Body of pancreas (tissue), 4 donors: ENCODE results near the gene GPRC5C. TPM values are rescaled to one million over a fixed set of nuclear protein-coding genes. Genes with fewer than 3 reads are reported as not detected.

Experiments
- ATAC-seq: fragments of 150-250 bp; one replicate; pipeline ENCODE4 v1.9.1; 2016
- DNase-seq, 4 donors: peaks; one replicate each; pipeline ENCODE4 v3.0.0-alpha.2; 2019
- H3K27ac ChIP-seq, 4 donors: fragments of 200-600 bp; sonication (generic); 1 replicate in 3 of 4; 2 replicates in 1 of 4; pipeline versions ENCODE4 v1.5.1 to v1.6.1; 2016 to 2019; ENCODE audit warnings: mild to moderate bottlenecking in 1 of 4, mixed read lengths in 1 of 4, moderate library complexity in 1 of 4
- H3K27me3 ChIP-seq, 2 donors: fragments of 200-600 bp; sonication (generic); one replicate each; pipeline ENCODE4 v1.6.0; 2016; ENCODE audit warnings: mild to moderate bottlenecking in 1 of 2
- H3K36me3 ChIP-seq, 2 donors: fragments of 200-600 bp; sonication (generic); replicated peaks in 1 of 2; 2 replicates each; pipeline ENCODE4 v1.5.1; 2016; ENCODE audit warnings: low read depth in 2 of 2; ENCODE audit not compliant: insufficient read depth in 1 of 2
- H3K4me1 ChIP-seq: fragments of 200-600 bp; sonication (generic); one replicate; pipeline ENCODE4 v1.6.0; 2016
- H3K4me3 ChIP-seq, 2 donors: fragments of 200-600 bp; sonication (generic); 1 replicate in 1 of 2; 2 replicates in 1 of 2; pipeline ENCODE4 v1.5.1; 2016 to 2019
- H3K9me3 ChIP-seq, 3 donors: fragments of 200-600 bp; sonication (generic); 1 replicate in 2 of 3; 2 replicates in 1 of 3; pipeline ENCODE4 v1.5.1; 2016
- CTCF ChIP-seq, 7 experiments: fragments of 450-650 bp in 4 of 7; fragments of 200-600 bp in 3 of 7; sonication (generic) in 3 of 7; IDR thresholded peaks; one replicate each; pipeline ENCODE4 v1.5.1; 2016 to 2019; ENCODE audit warnings: antibody characterized with exemption in 7 of 7
- POLR2A ChIP-seq, 3 donors: fragments of 450-650 bp; IDR thresholded peaks; one replicate each; pipeline ENCODE4 v1.6.1; 2016; ENCODE audit warnings: antibody characterized with exemption in 3 of 3, mild to moderate bottlenecking in 2 of 3
- WGBS, 2 donors: methylation state at CpG; one replicate each; pipeline ENCODE4 v1.1.5; 2017; 5-methylcytosine and 5-hydroxymethylcytosine counted together
- intact Hi-C: fragments of 100-400 bp; cut with DNase I; formaldehyde crosslinking; loops from one replicate; pipeline ENCODE4 v1.15.1; 2023
- total RNA-seq, 2 donors: library from RNA; depleted of rRNA; stranded (reverse); fragments of >200 nt; gene quantifications; one replicate each; pipeline ENCODE4 v1.1.0, GENCODE V29; 2016

The GPRC5C gene
- total RNA-seq, 2 donors from 2014 or later = 68.0 to 71.2 TPM

- Histone ChIP-seq H3K36me3 (no peaks in the 10 kb centered on the region), H3K4me3 (no peak overlapping the region), H3K27ac (peak overlapping the region; percentile 80 to 92 (median 91)), H3K9me3 (no peaks in the 10 kb centered on the region), H3K27me3 (no peaks in the 10 kb centered on the region), H3K4me1 (peaks cover 36% of the 10 kb centered on the region)
- 8% methylated on average over 40 of the region's 40 CpGs; no CpG with 5 or more reads in 1 of the 2 donors for WGBS, 2 donors
- intact Hi-C loops = no loop called here
- ATAC-seq (peak; percentile 60), DNase-seq (peak; percentile 32 to 95 (median 66))
- peak; percentile 58 to 80 (median 79) for TF ChIP-seq POLR2A (IDR thresholded peaks at IDR 0.05)
- TF ChIP-seq CTCF (IDR thresholded peaks at IDR 0.05) = peak in 6 of 7 experiments; percentile 18 to 56 (median 42)
Observed at GRCh38 chr17:74454197-74455024, 22.5 kb downstream of the GPRC5C start.

GRCh38 chr17:74455025-74455545 lies 23.2 kb downstream of the GPRC5C start:
- ATAC-seq (no peak), DNase-seq (no peak)
- TF ChIP-seq CTCF (IDR thresholded peaks at IDR 0.05) (no peak), POLR2A (IDR thresholded peaks at IDR 0.05) (no peak)
- WGBS, 2 donors = 44 to 57% methylated on average over 8 to 15 of the region's 15 CpGs
- Histone ChIP-seq H3K9me3 (no peaks in the 10 kb centered on the region), H3K4me1 (peaks cover 29% of the 10 kb centered on the region), H3K36me3 (no peaks in the 10 kb centered on the region), H3K4me3 (no peak overlapping the region), H3K27ac (peak overlapping the region in 3 of 4 donors; percentile 91 to 92 (median 91)), H3K27me3 (no peaks in the 10 kb centered on the region)
- intact Hi-C loops = no loop called here

GRCh38 chr17:74455821-74456220 lies 23.9 kb downstream of the GPRC5C start:
- intact Hi-C loops = no loop called here
- 79 to 98% methylated on average over 5 of the region's 5 CpGs for WGBS, 2 donors
- H3K9me3 ChIP-seq = no peaks in the 10 kb centered on the region
- H3K4me1 ChIP-seq = peaks cover 29% of the 10 kb centered on the region
- no peak overlapping the region for H3K4me3 ChIP-seq
- no peak for TF ChIP-seq CTCF (IDR thresholded peaks at IDR 0.05)
- no peak for TF ChIP-seq POLR2A (IDR thresholded peaks at IDR 0.05)
- ATAC-seq (no peak), DNase-seq (no peak)
- H3K36me3 ChIP-seq = no peaks in the 10 kb centered on the region
- H3K27me3 ChIP-seq = no peaks in the 10 kb centered on the region
- H3K27ac ChIP-seq = no peak overlapping the region

GRCh38 chr17:74457146-74457819 lies 25.4 kb downstream of the GPRC5C start:
- no peak overlapping the region for H3K27ac ChIP-seq
- no peaks in the 10 kb centered on the region for H3K9me3 ChIP-seq
- no peak overlapping the region for H3K4me3 ChIP-seq
- intact Hi-C loops = no loop called here
- no peaks in the 10 kb centered on the region for H3K36me3 ChIP-seq
- DNase-seq (peak; percentile 78 to 86 (median 80)), ATAC-seq (no peak)
- WGBS, 2 donors = 24 to 25% methylated on average over 18 of the region's 18 CpGs
- no peaks in the 10 kb centered on the region for H3K27me3 ChIP-seq
- H3K4me1 ChIP-seq = peaks cover 29% of the 10 kb centered on the region
- peak; percentile 90 to 97 (median 97) for TF ChIP-seq CTCF (IDR thresholded peaks at IDR 0.05)
- TF ChIP-seq POLR2A (IDR thresholded peaks at IDR 0.05) = no peak
